ENCODE results near the gene CPNE7. TPM values are rescaled to one million over a fixed set of nuclear protein-coding genes. Genes with fewer than 3 reads are reported as not detected.
A peak's percentile ranks its signal among the peaks of the same experiment; 100 is the strongest.

Gene CPNE7
- total and polyA plus RNA-seq, 5 donors from 2014 or later: 0.11 to 0.81 (median 0.59) TPM; not detected in 1

DNA sequence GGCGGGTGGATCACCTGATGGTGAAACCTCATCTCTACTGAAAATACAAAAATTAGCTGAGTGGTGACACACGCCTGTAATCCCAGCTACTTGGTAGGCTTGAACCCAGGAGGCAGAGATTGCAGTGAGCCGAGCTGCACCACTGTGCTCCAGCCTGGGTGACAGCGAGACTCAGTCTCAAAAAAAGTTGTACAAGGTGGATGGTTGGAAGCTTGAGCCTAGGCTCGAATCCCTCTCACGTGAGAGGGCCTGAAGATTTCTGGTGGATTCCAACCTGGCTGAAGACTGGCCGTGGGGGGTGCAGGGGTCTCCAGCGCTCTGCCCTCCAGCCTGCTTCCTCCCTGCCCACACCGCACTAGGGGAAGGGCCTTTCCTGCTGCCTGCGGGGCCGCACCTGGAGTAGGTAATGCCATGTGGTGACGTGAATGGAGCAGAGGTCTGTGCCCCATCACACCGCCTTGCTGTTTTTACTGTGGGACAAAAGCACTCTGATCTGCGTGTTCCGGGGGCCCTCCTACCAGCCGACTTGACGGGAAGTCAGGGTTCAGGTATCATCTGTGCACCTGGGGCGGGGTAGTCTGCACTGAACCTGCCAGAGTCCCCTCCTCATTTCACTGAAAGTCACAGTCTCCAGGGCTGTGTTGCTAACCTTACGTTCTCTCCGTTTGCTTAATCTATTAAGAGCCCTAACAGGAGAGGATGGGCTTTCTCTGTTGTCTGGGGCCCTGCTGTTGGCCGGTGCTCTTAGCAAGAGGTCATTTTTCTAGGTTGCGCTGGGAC is 10.9 kb upstream of the CPNE7 start:
- Mint-ChIP-seq H3K36me3 (peaks cover 27% of the 10 kb centered on the region), H3K27me3 (peaks cover 4% of the 10 kb centered on the region), H3K4me1 (peaks cover 16 to 50% (median 35%) of the 10 kb centered on the region in 4 donors), H3K27ac (peak overlapping the region in 2 of 3 donors; percentile 38 to 62), H3K9me3 (no peaks in the 10 kb centered on the region), H3K4me3 (peak overlapping the region; percentile 4 to 99 (median 44))
- Histone ChIP-seq H3K9me3 (ENCODE audit: control insufficient read depth in 2 of 2, low read length in 2 of 2) (no peaks in the 10 kb centered on the region), H3K4me3 (ENCODE audit: low read depth, low read length) (no peak overlapping the region), H3K27me3 (ENCODE audit: control insufficient read depth, insufficient read depth, low read length) (no peaks in the 10 kb centered on the region), H3K36me3 (ENCODE audit: control insufficient read depth, insufficient read depth, low read length) (peaks cover 36% of the 10 kb centered on the region), H3K4me1 (ENCODE audit: control insufficient read depth, insufficient read depth, low read length, poor library complexity, severe bottlenecking) (peaks cover 44% of the 10 kb centered on the region), H3K27ac (ENCODE audit: insufficient read depth, low read length, poor library complexity, severe bottlenecking) (no peak overlapping the region)
- DNase-seq: no peak
- no peak for ATAC-seq (ENCODE audit: low read depth in 2 of 2)

DNA sequence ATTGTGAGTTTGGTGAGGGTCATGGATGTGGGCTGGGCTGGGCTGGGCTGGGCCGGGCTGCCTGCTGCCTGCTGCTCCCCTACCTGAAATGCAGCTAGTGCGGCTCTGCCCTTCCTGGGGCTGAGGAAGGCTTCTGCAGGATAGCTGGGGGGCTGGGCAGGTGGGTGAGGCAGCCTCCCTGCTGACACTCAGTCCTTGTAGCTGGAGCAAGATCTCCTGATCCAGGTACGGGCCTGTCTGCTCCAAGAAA is 10.4 kb upstream of the CPNE7 start:
- no peak overlapping the region for H3K4me3 ChIP-seq (ENCODE audit: low read depth, low read length)
- no peak overlapping the region for H3K27ac ChIP-seq (ENCODE audit: insufficient read depth, low read length, poor library complexity, severe bottlenecking)
- peaks cover 44% of the 10 kb centered on the region for H3K4me1 ChIP-seq (ENCODE audit: control insufficient read depth, insufficient read depth, low read length, poor library complexity, severe bottlenecking)
- no peaks in the 10 kb centered on the region for H3K27me3 ChIP-seq (ENCODE audit: control insufficient read depth, insufficient read depth, low read length)
- peak overlapping the region in 3 of 4 donors; percentile 3 to 99 (median 72) for H3K4me3 Mint-ChIP-seq
- H3K36me3 Mint-ChIP-seq: peaks cover 27% of the 10 kb centered on the region
- H3K4me1 Mint-ChIP-seq: peaks cover 16 to 49% (median 33%) of the 10 kb centered on the region in 4 donors
- H3K27ac Mint-ChIP-seq: peak overlapping the region in 1 of 3 donors; percentile 62
- H3K27me3 Mint-ChIP-seq: no peaks in the 10 kb centered on the region
- no peaks in the 10 kb centered on the region for H3K9me3 Mint-ChIP-seq
- ATAC-seq (ENCODE audit: low read depth in 2 of 2): no peak
- DNase-seq: no peak
- peaks cover 36% of the 10 kb centered on the region for H3K36me3 ChIP-seq (ENCODE audit: control insufficient read depth, insufficient read depth, low read length)
- H3K9me3 ChIP-seq (ENCODE audit: control insufficient read depth in 2 of 2, low read length in 2 of 2): no peaks in the 10 kb centered on the region

DNA sequence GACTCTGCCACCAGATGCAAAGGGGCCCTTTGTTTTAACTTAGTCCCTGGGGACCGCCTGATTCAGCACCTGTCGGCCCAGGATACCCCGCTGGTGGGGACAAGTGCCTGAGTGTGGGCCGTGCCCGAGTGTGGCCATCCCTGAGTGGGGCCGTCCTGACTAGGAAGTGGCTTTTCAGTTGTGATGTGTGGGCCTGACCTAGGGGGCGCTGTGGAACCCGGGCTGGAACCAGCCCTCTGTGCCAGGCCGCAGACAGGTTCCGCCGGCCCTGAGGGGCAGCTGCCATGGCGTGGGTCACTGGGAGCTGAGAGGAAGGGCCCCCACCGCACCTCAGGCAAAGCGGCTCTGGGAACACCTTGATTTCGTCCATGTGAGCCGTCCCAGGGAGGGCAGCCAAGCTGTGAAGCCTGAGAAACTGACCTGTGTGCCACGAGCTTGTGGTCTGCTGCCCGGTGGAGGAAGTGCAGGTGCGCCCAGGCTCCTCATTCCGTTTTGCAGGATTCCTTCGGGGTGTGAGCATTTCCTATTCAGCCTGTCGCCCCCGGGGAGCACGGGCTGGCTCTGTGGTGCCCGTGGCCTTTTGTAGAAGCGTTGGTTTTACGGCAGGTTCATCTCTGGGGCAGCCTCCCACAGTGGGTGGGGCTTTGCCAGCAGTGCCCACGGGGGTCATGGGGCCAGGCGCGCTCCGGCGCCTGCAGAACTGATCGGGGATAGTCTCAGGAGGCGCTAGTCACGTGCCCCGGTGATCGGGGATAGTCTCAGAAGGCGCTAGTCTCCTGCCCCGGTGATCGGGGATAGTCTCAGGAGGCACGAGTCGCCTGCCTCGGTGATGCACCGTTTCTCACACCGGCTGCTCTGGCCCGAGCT is 9.8 kb upstream of the CPNE7 start:
- no peaks in the 10 kb centered on the region for H3K9me3 ChIP-seq (ENCODE audit: control insufficient read depth in 2 of 2, low read length in 2 of 2)
- no peaks in the 10 kb centered on the region for H3K9me3 Mint-ChIP-seq
- H3K27ac ChIP-seq (ENCODE audit: insufficient read depth, low read length, poor library complexity, severe bottlenecking): no peak overlapping the region
- peaks cover 16 to 49% (median 31%) of the 10 kb centered on the region in 4 donors for H3K4me1 Mint-ChIP-seq
- H3K4me1 ChIP-seq (ENCODE audit: control insufficient read depth, insufficient read depth, low read length, poor library complexity, severe bottlenecking): peaks cover 44% of the 10 kb centered on the region
- H3K4me3 Mint-ChIP-seq: peak overlapping the region; percentile 49 to 99 (median 66)
- H3K27ac Mint-ChIP-seq: peak overlapping the region in 2 of 3 donors; percentile 41 to 80
- no peaks in the 10 kb centered on the region for H3K27me3 Mint-ChIP-seq
- no peaks in the 10 kb centered on the region for H3K27me3 ChIP-seq (ENCODE audit: control insufficient read depth, insufficient read depth, low read length)
- ATAC-seq (ENCODE audit: low read depth in 2 of 2) (peak; percentile 41 to 50), DNase-seq (peak in 1 of 3 donors; percentile 57)
- peaks cover 36% of the 10 kb centered on the region for H3K36me3 ChIP-seq (ENCODE audit: control insufficient read depth, insufficient read depth, low read length)
- peak overlapping the region; percentile 41 for H3K4me3 ChIP-seq (ENCODE audit: low read depth, low read length)
- peaks cover 27% of the 10 kb centered on the region for H3K36me3 Mint-ChIP-seq

DNA sequence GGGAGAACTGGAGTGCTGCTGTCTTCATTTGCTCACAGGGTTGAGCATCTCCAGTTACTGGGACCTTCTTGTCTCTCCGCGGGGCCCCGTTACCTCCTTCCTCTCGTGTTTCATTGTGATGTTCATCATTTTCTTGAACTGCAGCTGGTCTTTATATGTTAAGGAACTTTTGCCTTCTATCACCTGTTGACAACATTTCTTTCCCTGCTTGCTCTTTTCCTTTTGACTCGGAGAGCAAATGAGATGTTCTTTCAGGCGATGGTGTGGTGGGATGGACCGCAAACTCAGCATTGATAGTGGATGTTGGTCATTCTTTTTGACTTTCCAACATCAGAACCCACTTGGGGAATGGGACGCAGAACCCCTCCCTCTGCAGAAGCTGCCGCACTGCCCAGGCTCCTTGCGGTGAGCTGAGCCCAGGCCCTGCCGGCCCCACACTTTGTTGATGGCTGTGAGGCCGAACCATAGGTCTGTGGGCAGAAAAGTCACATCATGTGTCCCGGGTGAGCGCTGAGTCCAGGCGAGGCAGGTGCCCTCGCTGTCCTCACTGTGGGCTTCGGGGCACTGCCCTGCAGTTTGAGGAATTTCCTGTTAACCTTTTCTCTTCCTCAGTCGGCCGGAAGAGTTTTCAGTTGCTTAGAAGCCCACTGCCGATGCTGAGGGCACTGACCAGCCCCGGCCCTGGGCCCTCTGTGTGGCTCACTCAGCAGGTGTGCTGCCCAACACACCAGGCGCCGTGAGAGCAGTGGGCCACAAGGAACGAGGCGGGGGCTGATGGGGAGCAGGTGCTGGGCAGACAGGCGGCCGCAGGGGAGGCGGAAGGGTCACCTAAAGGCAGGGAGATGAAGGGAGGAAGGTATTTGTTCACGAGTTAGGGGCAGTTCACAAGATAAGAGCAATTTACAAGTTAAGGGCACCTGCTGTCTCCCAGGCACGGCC is 7.6 kb upstream of the CPNE7 start:
- ATAC-seq (ENCODE audit: low read depth in 2 of 2): no peak
- Mint-ChIP-seq H3K36me3 (peaks cover 13% of the 10 kb centered on the region), H3K27me3 (peaks cover 2% of the 10 kb centered on the region), H3K9me3 (no peaks in the 10 kb centered on the region), H3K4me3 (peak overlapping the region in 1 of 4 donors; percentile 27), H3K27ac (no peak overlapping the region), H3K4me1 (peaks cover 9 to 36% (median 22%) of the 10 kb centered on the region in 4 donors)
- Histone ChIP-seq H3K4me1 (ENCODE audit: control insufficient read depth, insufficient read depth, low read length, poor library complexity, severe bottlenecking) (peaks cover 27% of the 10 kb centered on the region), H3K27me3 (ENCODE audit: control insufficient read depth, insufficient read depth, low read length) (no peaks in the 10 kb centered on the region), H3K4me3 (ENCODE audit: low read depth, low read length) (no peak overlapping the region), H3K9me3 (ENCODE audit: control insufficient read depth in 2 of 2, low read length in 2 of 2) (no peaks in the 10 kb centered on the region), H3K27ac (ENCODE audit: insufficient read depth, low read length, poor library complexity, severe bottlenecking) (no peak overlapping the region), H3K36me3 (ENCODE audit: control insufficient read depth, insufficient read depth, low read length) (peaks cover 21% of the 10 kb centered on the region)
- DNase-seq: no peak

DNA sequence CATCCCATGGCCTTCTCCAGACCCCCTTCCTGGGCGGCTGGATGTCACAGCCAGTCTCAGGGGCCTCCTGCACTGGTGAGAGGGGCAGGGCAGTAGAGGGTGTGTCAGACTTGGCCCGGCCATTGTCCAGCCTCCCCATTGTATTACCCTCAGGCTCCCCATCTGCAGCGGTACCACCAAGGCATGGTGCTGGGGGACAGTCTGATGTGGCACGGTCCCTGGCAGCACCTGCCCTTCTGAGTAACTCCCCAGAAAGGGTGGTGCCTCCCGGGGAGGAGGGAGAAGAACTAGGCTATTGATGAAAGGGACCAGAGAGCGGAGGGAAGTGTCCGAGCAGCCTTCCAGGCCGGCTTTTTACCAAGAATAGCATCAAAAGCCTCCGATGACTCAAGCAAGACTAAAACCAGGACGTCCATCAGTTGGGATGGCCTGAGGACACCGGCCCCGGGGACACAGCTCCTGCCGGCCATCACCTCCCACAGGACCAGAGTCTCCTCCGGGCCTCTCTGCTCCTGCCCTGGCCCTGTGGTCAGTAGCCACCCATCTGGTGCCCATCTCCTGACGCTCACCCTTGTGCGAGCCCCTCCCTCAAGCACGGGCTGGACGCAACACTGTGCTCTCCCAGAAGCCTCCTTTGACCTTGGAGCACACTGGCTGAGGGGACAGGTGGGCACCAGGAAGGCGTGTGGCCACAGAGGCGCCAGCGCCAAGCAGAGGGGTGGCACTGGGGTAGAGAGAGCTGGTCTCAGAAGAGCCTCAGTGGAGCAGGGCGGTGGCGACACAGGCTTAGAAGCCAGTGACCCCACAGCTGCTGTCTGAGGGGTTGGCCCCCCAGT is 5.8 kb upstream of the CPNE7 start:
- Histone ChIP-seq H3K4me1 (ENCODE audit: control insufficient read depth, insufficient read depth, low read length, poor library complexity, severe bottlenecking) (peaks cover 24% of the 10 kb centered on the region), H3K9me3 (ENCODE audit: control insufficient read depth in 2 of 2, low read length in 2 of 2) (no peaks in the 10 kb centered on the region), H3K4me3 (ENCODE audit: low read depth, low read length) (no peak overlapping the region), H3K27me3 (ENCODE audit: control insufficient read depth, insufficient read depth, low read length) (peaks cover 4% of the 10 kb centered on the region), H3K36me3 (ENCODE audit: control insufficient read depth, insufficient read depth, low read length) (peaks cover 3% of the 10 kb centered on the region), H3K27ac (ENCODE audit: insufficient read depth, low read length, poor library complexity, severe bottlenecking) (no peak overlapping the region)
- Mint-ChIP-seq H3K4me3 (no peak overlapping the region), H3K36me3 (peaks cover 6% of the 10 kb centered on the region), H3K27ac (no peak overlapping the region), H3K27me3 (peaks cover 14% of the 10 kb centered on the region), H3K4me1 (peaks cover 7 to 26% (median 15%) of the 10 kb centered on the region in 4 donors), H3K9me3 (no peaks in the 10 kb centered on the region)
- ATAC-seq (ENCODE audit: low read depth in 2 of 2) (no peak), DNase-seq (no peak)

DNA sequence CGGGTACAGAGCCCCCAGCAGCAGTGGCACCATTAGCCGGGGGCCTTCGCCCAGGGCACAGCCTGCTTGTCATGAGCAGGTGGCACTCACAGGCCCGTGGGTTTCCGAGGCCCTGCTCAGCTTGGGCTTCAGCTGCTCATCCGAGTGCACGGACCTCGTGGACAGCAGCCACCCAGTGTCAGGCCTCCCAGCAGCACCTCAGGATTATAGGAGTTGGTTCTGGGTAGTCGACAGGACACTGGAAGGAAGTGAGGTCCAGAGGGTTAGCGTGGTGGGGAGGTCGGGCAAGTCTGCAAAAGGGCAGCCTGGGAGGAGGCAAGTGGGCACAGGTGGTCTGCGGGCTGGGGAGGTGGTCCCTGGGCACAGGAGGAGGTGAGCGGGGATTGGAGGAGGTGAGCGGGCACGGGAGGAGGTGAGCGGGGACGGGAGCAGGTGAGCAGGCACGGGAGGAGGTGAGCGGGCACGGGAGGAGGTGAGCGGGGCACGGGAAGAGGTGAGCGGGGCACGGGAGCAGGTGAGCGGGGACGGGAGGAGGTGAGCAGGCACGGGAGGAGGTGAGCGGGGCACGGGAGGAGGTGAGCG is 5.1 kb upstream of the CPNE7 start:
- H3K27me3 ChIP-seq (ENCODE audit: control insufficient read depth, insufficient read depth, low read length): peaks cover 4% of the 10 kb centered on the region
- H3K27me3 Mint-ChIP-seq: peaks cover 14% of the 10 kb centered on the region

More for the DNA sequence above, 5.1 kb upstream of the CPNE7 start:
- Mint-ChIP-seq H3K4me1 (peaks cover 4 to 18% (median 11%) of the 10 kb centered on the region in 4 donors), H3K27ac (no peak overlapping the region), H3K4me3 (no peak overlapping the region), H3K9me3 (no peaks in the 10 kb centered on the region), H3K36me3 (peaks cover 3% of the 10 kb centered on the region)
- H3K27ac ChIP-seq (ENCODE audit: insufficient read depth, low read length, poor library complexity, severe bottlenecking): no peak overlapping the region
- ATAC-seq (ENCODE audit: low read depth in 2 of 2) (no peak), DNase-seq (no peak)
- no peaks in the 10 kb centered on the region for H3K9me3 ChIP-seq (ENCODE audit: control insufficient read depth in 2 of 2, low read length in 2 of 2)
- no peaks in the 10 kb centered on the region for H3K36me3 ChIP-seq (ENCODE audit: control insufficient read depth, insufficient read depth, low read length)
- H3K4me3 ChIP-seq (ENCODE audit: low read depth, low read length): no peak overlapping the region
- peaks cover 24% of the 10 kb centered on the region for H3K4me1 ChIP-seq (ENCODE audit: control insufficient read depth, insufficient read depth, low read length, poor library complexity, severe bottlenecking)

Data from CD4-positive, CD25-positive, alpha-beta regulatory T cell (primary cell).